Endothelial cell of umbilical vein (primary cell): ENCODE data around the gene DPY19L2. TPM values are rescaled to one million over a fixed set of nuclear protein-coding genes. Genes with fewer than 3 reads are reported as not detected.

Source experiments
- BruUV-seq: library from RNA; stranded (reverse); fragments of 400-500 nt; replicated peaks from 2 replicates; lab custom pipeline; 2021; lab: Mats Ljungman, UMichigan
- CTCF ChIA-PET: fragments of 300-600, 350-600 bp; sonication (Branson Sonifier 250); formaldehyde crosslinking; loops from one replicate; lab custom pipeline; 2021; ENCODE audit warnings: antibody characterized with exemption, inconsistent platforms; lab: Charles Lee
- POLR2A ChIA-PET: fragments of 300-600, 350-600 bp; sonication (Branson Sonifier 250); formaldehyde crosslinking; loops from one replicate; lab custom pipeline; 2021; ENCODE audit warnings: antibody characterized with exemption, inconsistent platforms; lab: Charles Lee
- DNase-seq: peaks from one replicate; pipeline ENCODE4 v3.0.0-alpha.2; 2011; ENCODE audit warnings: low read depth, low spot score
- FAIRE-seq: peaks from 2 replicates; lab custom pipeline; 2011; peaks lifted over from hg19 to GRCh38; lab: Jason Lieb, UNC
- H2AFZ ChIP-seq: 2 replicates; pipeline ENCODE4 v1.6.0; 2012; ENCODE audit warnings: low read depth, low read length, control low read depth, inconsistent platforms
- H3K27ac ChIP-seq: 2 replicates; pipeline ENCODE4 v1.5.1; 2011; ENCODE audit warnings: low read depth, mild to moderate bottlenecking, control low read depth, low read length, moderate library complexity; ENCODE audit not compliant: insufficient read depth
- H3K27me3 ChIP-seq, 2 experiments: 2 replicates each; pipeline versions ENCODE4 v1.6.0 to v1.6.1; 2011; ENCODE audit warnings: low read length in 2 of 2, mixed read lengths in 1 of 2; ENCODE audit not compliant: control insufficient read depth in 2 of 2, insufficient read depth in 2 of 2
- H3K36me3 ChIP-seq, 2 experiments: 2 replicates in 1 of 2; 3 replicates in 1 of 2; pipeline ENCODE4 v1.5.1; 2011; ENCODE audit warnings: low read length in 2 of 2, mild to moderate bottlenecking in 1 of 2, moderate library complexity in 1 of 2; ENCODE audit not compliant: control insufficient read depth in 2 of 2, insufficient read depth in 2 of 2; ENCODE audit errors: extremely low read depth in 1 of 2
- H3K4me1 ChIP-seq: 3 replicates; pipeline ENCODE4 v1.5.1; 2011; ENCODE audit warnings: mild to moderate bottlenecking, low read length; ENCODE audit not compliant: control insufficient read depth, insufficient read depth; ENCODE audit errors: extremely low read depth
- H3K4me2 ChIP-seq: 2 replicates; pipeline ENCODE4 v1.6.1; 2011; ENCODE audit warnings: low read length, control low read depth, mixed read lengths; ENCODE audit not compliant: insufficient read depth
- H3K4me3 ChIP-seq, 3 experiments: fragments of 200-600 bp in 1 of 3; sonication (generic), shearing (Covaris generic) in 1 of 3; replicated peaks in 1 of 3; 2 replicates each; pipeline ENCODE4 v1.5.1; 2011 to 2016; ENCODE audit warnings: control low read depth in 3 of 3, low read length in 3 of 3, mild to moderate bottlenecking in 2 of 3, inconsistent platforms in 1 of 3, low read depth in 1 of 3, moderate library complexity in 1 of 3; ENCODE audit not compliant: insufficient read depth in 1 of 3
- H3K79me2 ChIP-seq: 2 replicates; pipeline ENCODE4 v1.6.0; 2012; ENCODE audit warnings: low read length, inconsistent platforms; ENCODE audit not compliant: control insufficient read depth, insufficient read depth
- H3K9ac ChIP-seq: replicated peaks from 2 replicates; pipeline ENCODE3; 2011; ENCODE audit warnings: low read length, control low read depth; ENCODE audit not compliant: insufficient read depth; ENCODE audit errors: extremely low read depth
- H3K9me1 ChIP-seq: replicated peaks from 3 replicates; pipeline ENCODE4 v1.6.0; 2011; ENCODE audit warnings: mild to moderate bottlenecking, low read length; ENCODE audit not compliant: control insufficient read depth, insufficient read depth; ENCODE audit errors: extremely low read depth
- H3K9me3 ChIP-seq: replicated peaks from 2 replicates; pipeline ENCODE4 v1.5.1; 2012; ENCODE audit warnings: low read length, inconsistent platforms; ENCODE audit not compliant: control insufficient read depth, insufficient read depth
- H4K20me1 ChIP-seq: replicated peaks from 2 replicates; pipeline ENCODE3; 2011; ENCODE audit warnings: mild to moderate bottlenecking, low read length; ENCODE audit not compliant: control insufficient read depth, insufficient read depth; ENCODE audit errors: extremely low read depth
- EZH2 ChIP-seq: IDR thresholded peaks from 2 replicates; pipeline ENCODE4 v1.6.1; 2012; ENCODE audit warnings: borderline replicate concordance, low read depth, mild to moderate bottlenecking, moderate library complexity, low read length, inconsistent platforms; ENCODE audit not compliant: severe bottlenecking
- FOS ChIP-seq: IDR thresholded peaks from 2 replicates; pipeline ENCODE4 v1.6.1; 2011; ENCODE audit warnings: mild to moderate bottlenecking, low read length, moderate library complexity, borderline replicate concordance; ENCODE audit not compliant: insufficient read depth
- GATA2 ChIP-seq: IDR thresholded peaks from 2 replicates; pipeline ENCODE4 v1.7.0; 2011; ENCODE audit warnings: low read depth, mild to moderate bottlenecking, moderate library complexity, mixed read lengths, low read length; ENCODE audit not compliant: insufficient read length, insufficient read depth
- MYC ChIP-seq: IDR thresholded peaks from one replicate; pipeline ENCODE4 v1.6.1; 2011; ENCODE audit warnings: mild to moderate bottlenecking, low read depth, low read length
- POLR2A ChIP-seq: IDR thresholded peaks from 2 replicates; pipeline ENCODE4 v1.6.1; 2012; ENCODE audit warnings: low read depth, mild to moderate bottlenecking, control low read depth, low read length
- POLR2AphosphoS5 ChIP-seq: IDR thresholded peaks from 2 replicates; pipeline ENCODE4 v1.6.1; 2012; ENCODE audit warnings: low read depth, mild to moderate bottlenecking, control low read depth, low read length, moderate library complexity; ENCODE audit not compliant: insufficient read depth
- dilution Hi-C: fragments of 300-500 bp; cut with MboI; formaldehyde crosslinking; loops from one replicate; pipeline ENCODE4 v1.15.0; 2019; ENCODE audit warnings: low sequenced_read_pairs; ENCODE audit not compliant: extremely low pct_ligation_motif_present
- intact Hi-C: fragments of 100-400 bp; cut with micrococcal nuclease; formaldehyde crosslinking; loops from one replicate; pipeline ENCODE4 v1.10.0; 2022
- polyA plus RNA-seq, 4 experiments: library from polyadenylated mRNA; depleted of rRNA in 3 of 4; stranded (reverse) in 3 of 4; unstranded in 1 of 4; fragments of >200 nt; gene quantifications; 2 replicates each; pipeline versions ENCODE4 v1.2.1 to v1.2.3, GENCODE V29; 2011 to 2012; ENCODE audit warnings: missing spikeins in 1 of 4
- total RNA-seq: library from RNA; stranded (reverse); gene quantifications from 2 replicates; pipeline ENCODE4 v1.2.3, GENCODE V29; 2021
- TF ChIP-seq, protein P1 (sequence below): IDR thresholded peaks from 2 replicates; pipeline ENCODE4 v1.6.1; 2011; ENCODE audit not compliant: insufficient read depth, insufficient read length
- TF ChIP-seq, protein P2 (sequence below), 2 donors: IDR thresholded peaks; 1 replicate in 1 of 2; 2 replicates in 1 of 2; pipeline ENCODE4 v1.5.1; 2011; ENCODE audit warnings: low read length in 2 of 2, mild to moderate bottlenecking in 2 of 2, moderate library complexity in 2 of 2, control low read depth in 1 of 2, inconsistent platforms in 1 of 2, low read depth in 1 of 2; ENCODE audit not compliant: insufficient read depth in 1 of 2; ENCODE audit errors: extremely low read depth in 1 of 2

DPY19L2 gene
- total and polyA plus RNA-seq, 2 donors (not counting 3 experiments of a cell fraction or from before 2014, with no cell fraction given): 0.59 to 1.6 TPM

DNA sequence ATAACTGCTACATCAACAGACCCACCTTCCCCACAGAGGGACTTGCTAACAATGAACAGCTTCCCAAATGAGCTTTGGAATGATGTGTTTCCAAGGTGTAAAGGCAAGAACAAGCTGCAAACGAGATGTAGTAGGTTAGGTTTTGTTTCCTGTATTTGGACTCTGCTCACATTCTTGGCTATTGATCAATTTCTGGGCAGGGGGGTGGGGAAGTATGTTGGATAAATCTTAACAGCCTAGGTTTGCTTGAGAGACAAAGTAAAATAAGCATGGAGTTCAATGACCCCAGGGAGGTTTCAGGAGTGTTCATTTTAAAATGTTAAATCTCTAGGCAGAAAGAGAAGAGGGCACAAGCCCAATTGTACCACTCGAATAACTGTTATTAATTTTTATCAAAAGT lies 146.6 kb downstream of the DPY19L2 start:
- Histone ChIP-seq H3K79me2 (no peaks in the 10 kb centered on the region), H3K36me3 (no peaks in the 10 kb centered on the region), H3K27ac (no peak overlapping the region), H3K9ac (no peak overlapping the region), H4K20me1 (no peaks in the 10 kb centered on the region), H3K27me3 (no peaks in the 10 kb centered on the region), H3K9me3 (no peaks in the 10 kb centered on the region), H3K4me1 (no peaks in the 10 kb centered on the region), H3K4me2 (no peak overlapping the region), H2AFZ (no peak overlapping the region), H3K4me3 (no peak overlapping the region), H3K9me1 (no peaks in the 10 kb centered on the region)
- dilution Hi-C loops (no loop called here), intact Hi-C loops (no loop called here)
- CTCF ChIA-PET: interaction anchor here (0.5 kb wide), 1 partner anchor 103 kb away, joined by 3 read pairs; no protein-coding TSS in a partner anchor
- FAIRE-seq: no peak
- TF ChIP-seq FOS (no peak), GATA2 (no peak), EZH2 (no peak), POLR2A (no peak), MYC (no peak), POLR2AphosphoS5 (no peak)
- TF ChIP-seq, protein P1, sequence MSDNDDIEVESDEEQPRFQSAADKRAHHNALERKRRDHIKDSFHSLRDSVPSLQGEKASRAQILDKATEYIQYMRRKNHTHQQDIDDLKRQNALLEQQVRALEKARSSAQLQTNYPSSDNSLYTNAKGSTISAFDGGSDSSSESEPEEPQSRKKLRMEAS: no peak
- TF ChIP-seq, protein P2, sequence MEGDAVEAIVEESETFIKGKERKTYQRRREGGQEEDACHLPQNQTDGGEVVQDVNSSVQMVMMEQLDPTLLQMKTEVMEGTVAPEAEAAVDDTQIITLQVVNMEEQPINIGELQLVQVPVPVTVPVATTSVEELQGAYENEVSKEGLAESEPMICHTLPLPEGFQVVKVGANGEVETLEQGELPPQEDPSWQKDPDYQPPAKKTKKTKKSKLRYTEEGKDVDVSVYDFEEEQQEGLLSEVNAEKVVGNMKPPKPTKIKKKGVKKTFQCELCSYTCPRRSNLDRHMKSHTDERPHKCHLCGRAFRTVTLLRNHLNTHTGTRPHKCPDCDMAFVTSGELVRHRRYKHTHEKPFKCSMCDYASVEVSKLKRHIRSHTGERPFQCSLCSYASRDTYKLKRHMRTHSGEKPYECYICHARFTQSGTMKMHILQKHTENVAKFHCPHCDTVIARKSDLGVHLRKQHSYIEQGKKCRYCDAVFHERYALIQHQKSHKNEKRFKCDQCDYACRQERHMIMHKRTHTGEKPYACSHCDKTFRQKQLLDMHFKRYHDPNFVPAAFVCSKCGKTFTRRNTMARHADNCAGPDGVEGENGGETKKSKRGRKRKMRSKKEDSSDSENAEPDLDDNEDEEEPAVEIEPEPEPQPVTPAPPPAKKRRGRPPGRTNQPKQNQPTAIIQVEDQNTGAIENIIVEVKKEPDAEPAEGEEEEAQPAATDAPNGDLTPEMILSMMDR (IDR thresholded peaks at IDR 0.05; ENCODE audit: extremely low read depth in 1 of 2, insufficient read depth in 1 of 2, low read depth in 1 of 2, low read length in 2 of 2): no peak
- DNase-seq: no peak
- POLR2A ChIA-PET: no interaction called here
- BruUV-seq: no TSS peak

Other genes with a start within 250 kb of the DPY19L2 start
- gene RXYLT1, start 111.4 kb upstream of the DPY19L2 start, total RNA-seq: 13.1 and 15.8 TPM in 2 replicates
- 5.3 and 8.1 TPM in 2 replicates for gene RXYLT1, start 111.4 kb upstream of the DPY19L2 start, polyA plus RNA-seq
- gene SRGAP1, start 176.2 kb upstream of the DPY19L2 start, total RNA-seq: 10.8 and 16.3 TPM in 2 replicates
- gene SRGAP1, start 176.2 kb upstream of the DPY19L2 start, polyA plus RNA-seq: 4.6 and 4.9 TPM in 2 replicates